ENCODE measurements around the gene STK10. TPM values are rescaled to one million over a fixed set of nuclear protein-coding genes. Genes with fewer than 3 reads are reported as not detected.
A peak's percentile ranks its signal among the peaks of the same experiment; 100 is the strongest.

Gene STK10
- polyA plus RNA-seq, 1 of the 3 experiments (the other 2 are of a cell fraction), result 11.0 TPM

GRCh38 chr5:172110260-172110815 lies 77.7 kb downstream of the STK10 start:
- Histone ChIP-seq H3F3A (replicated peaks; ENCODE audit: insufficient read depth) (peaks cover 27% of the 10 kb centered on the region), H3K27me3 (ENCODE audit: insufficient read depth) (no peaks in the 10 kb centered on the region), H3K9me3 (no peaks in the 10 kb centered on the region), H3K27ac (ENCODE audit: low read depth in 2 of 2, low read length in 1 of 2) (0 out of 4 replicates have a peak overlapping the region, but pooled peaks of 1 of the 2 experiments have one; percentile 74), H3K36me3 (replicated peaks in 1 of 2; ENCODE audit: control insufficient read depth in 1 of 2, insufficient read depth in 2 of 2, low read length in 1 of 2) (no peaks in the 10 kb centered on the region), H3K4me2 (0 out of 2 replicates have a peak overlapping the region, but pooled peaks have one; percentile 60), H2AFZ (ENCODE audit: low read depth) (no peak overlapping the region), H3K9ac (no peak overlapping the region), H3K79me2 (ENCODE audit: insufficient read depth) (no peaks in the 10 kb centered on the region; the same call in 1 of the 2 replicates), H3K4me3 (ENCODE audit: low read depth in 2 of 2, low read length in 1 of 2) (no peak overlapping the region), H3K9me2 (no peaks in the 10 kb centered on the region), H4K20me1 (ENCODE audit: insufficient read depth) (no peaks in the 10 kb centered on the region), H3K4me1 (ENCODE audit: control insufficient read depth in 1 of 2, insufficient read depth in 2 of 2, low read depth in 1 of 2, low read length in 1 of 2) (peaks cover 0 to 26% of the 10 kb centered on the region in 2 experiments; a peak in 2 of 4 replicates)
- 89% methylated on average over 13 of the region's 14 CpGs for WGBS (ENCODE audit: low lambda C conversion rate)
- ChIA-PET CTCF (interaction anchor here (0.9 to 2.1 kb wide), 6 partner anchors 30 to 183 kb away, joined by 4 to 14 read pairs (median 6); partner anchors contain the start of gene STK10), POLR2A (no interaction called here)
- DNase-seq, result no peak
- no peak for TF ChIP-seq EZH2phosphoT487 (IDR thresholded peaks at IDR 0.05; ENCODE audit: borderline replicate concordance, low read depth)
- no peak for TF ChIP-seq NFIC (IDR thresholded peaks at IDR 0.05; ENCODE audit: borderline replicate concordance)
- TF ChIP-seq EP300 (IDR thresholded peaks at IDR 0.05; ENCODE audit: borderline replicate concordance in 1 of 2, low read depth in 1 of 2, low read length in 1 of 2), result no peak
- TF ChIP-seq USF1 (IDR thresholded peaks at IDR 0.05; ENCODE audit: borderline replicate concordance, low read depth), result no peak
- TF ChIP-seq REST (IDR thresholded peaks at IDR 0.05; ENCODE audit: low read depth, low read length), result no peak
- TF ChIP-seq GATA2 (CRISPR knock-in tag; IDR thresholded peaks at IDR 0.05), result no peak
- TF ChIP-seq NRF1 (IDR thresholded peaks at IDR 0.05; ENCODE audit: low read depth, low read length), result no peak
- no peak for TF ChIP-seq TCF12 (IDR thresholded peaks at IDR 0.05)
- TF ChIP-seq CHD2 (IDR thresholded peaks at IDR 0.05; ENCODE audit: low read length, partially characterized antibody), result no peak
- TF ChIP-seq POLR2AphosphoS5 (IDR thresholded peaks at IDR 0.05; ENCODE audit: low read depth, low read length), result no peak
- TF ChIP-seq RFX5 (IDR thresholded peaks at IDR 0.05; ENCODE audit: low read length), result no peak
- TF ChIP-seq MEF2A (IDR thresholded peaks at IDR 0.05; ENCODE audit: borderline replicate concordance, low read depth), result no peak
- TF ChIP-seq GABPA (IDR thresholded peaks at IDR 0.05; ENCODE audit: low read depth), result no peak
